Choroid plexus epithelial cell (primary cell): ENCODE results near the gene REEP3.
A peak's percentile ranks its signal among the peaks of the same experiment; 100 is the strongest.

Source experiments
- DNase-seq: peaks from one replicate; pipeline ENCODE4 v3.0.0-alpha.2; 2010; ENCODE audit warnings: low read depth
- H3K4me3 ChIP-seq: 2 replicates; pipeline ENCODE4 v1.5.1; 2011; ENCODE audit warnings: low read depth, mild to moderate bottlenecking, control low read depth, low read length, moderate library complexity
- CTCF ChIP-seq: conservative IDR thresholded peaks from 2 replicates; pipeline ENCODE4 v1.5.1; 2011; ENCODE audit warnings: low read depth, mild to moderate bottlenecking, control low read depth, inconsistent platforms, low read length, moderate library complexity

The REEP3 gene

GRCh38 chr10:63624701-63625100, 103.5 kb downstream of the REEP3 start:
- no peak overlapping the region for H3K4me3 ChIP-seq
- no peak for TF ChIP-seq CTCF
- DNase-seq = no peak

GRCh38 chr10:63627396-63627795, 106.2 kb downstream of the REEP3 start:
- H3K4me3 ChIP-seq = no peak overlapping the region
- DNase-seq = no peak
- TF ChIP-seq CTCF = no peak

GRCh38 chr10:63627881-63628296, 106.7 kb downstream of the REEP3 start:
- no peak for DNase-seq
- no peak for TF ChIP-seq CTCF
- H3K4me3 ChIP-seq = no peak overlapping the region

GRCh38 chr10:63628526-63629362, 107.5 kb downstream of the REEP3 start:
- peak overlapping the region; percentile 3 for H3K4me3 ChIP-seq
- DNase-seq = peak; percentile 38
- TF ChIP-seq CTCF = no peak

GRCh38 chr10:63629363-63630084, 108.3 kb downstream of the REEP3 start:
- TF ChIP-seq CTCF = peak; percentile 92
- peak; percentile 99 for DNase-seq
- H3K4me3 ChIP-seq = peak overlapping the region; percentile 69

GRCh38 chr10:63630085-63630930, 109.1 kb downstream of the REEP3 start:
- H3K4me3 ChIP-seq = peak overlapping the region; percentile 69
- TF ChIP-seq CTCF = peak; percentile 8

More at GRCh38 chr10:63630085-63630930, 109.1 kb downstream of the REEP3 start:
- DNase-seq = peak; percentile 95
